ENCODE data around the gene CDKN1C. TPM values are rescaled to one million over a fixed set of nuclear protein-coding genes. Genes with fewer than 3 reads are reported as not detected.

The CDKN1C gene
- total RNA-seq, 1 experiment from 2014 or later, result 2.9 TPM

DNA sequence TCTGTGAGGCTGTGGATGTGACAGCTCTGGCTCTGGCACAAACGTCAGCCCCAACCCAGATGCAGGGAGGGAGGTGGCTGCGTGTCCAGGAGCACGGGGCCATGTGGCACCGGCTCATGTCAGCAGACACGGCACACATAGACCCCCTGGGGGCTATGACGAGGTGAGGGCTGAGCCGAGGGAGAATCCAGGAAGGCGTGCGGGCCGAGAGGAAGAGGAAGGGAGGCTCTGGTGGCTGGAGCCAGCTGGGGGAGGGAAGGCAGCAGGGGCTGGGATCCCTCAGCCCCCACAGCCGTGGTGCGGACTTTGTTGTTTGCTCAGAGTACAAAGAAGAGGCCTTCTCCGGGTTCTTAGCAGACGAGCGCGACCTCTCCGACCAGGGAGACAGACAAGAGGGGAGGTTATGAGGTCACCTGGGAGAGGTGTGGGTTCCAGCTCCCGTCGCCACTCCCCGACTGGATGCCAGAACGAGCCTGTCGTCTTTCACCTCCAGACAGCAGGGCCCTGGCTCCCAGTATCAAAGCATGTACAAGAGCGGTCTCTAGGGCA is 46.1 kb downstream of the CDKN1C start:
- Histone ChIP-seq H3K36me3 (ENCODE audit: insufficient read depth, low read length, poor library complexity, severe bottlenecking) (no peaks in the 10 kb centered on the region), H3K4me3 (ENCODE audit: low read depth, low read length, poor library complexity, severe bottlenecking) (no peak overlapping the region), H3K27me3 (replicated peaks; ENCODE audit: insufficient read depth, low read depth, low read length, poor library complexity) (no peaks in the 10 kb centered on the region), H3K4me1 (ENCODE audit: insufficient read depth, low read length, poor library complexity, severe bottlenecking) (no peaks in the 10 kb centered on the region), H3K9me3 (ENCODE audit: low read depth, low read length, poor library complexity, severe bottlenecking) (no peaks in the 10 kb centered on the region), H3K27ac (ENCODE audit: low read depth, low read length, poor library complexity, severe bottlenecking) (no peak overlapping the region)
- no peak for TF ChIP-seq CTCF (conservative IDR thresholded peaks at IDR 0.05; ENCODE audit: low read depth, low read length)
- TF ChIP-seq EZH2 (IDR thresholded peaks at IDR 0.05; ENCODE audit: borderline replicate concordance, low read depth, low read length, poor library complexity, severe bottlenecking), result no peak
- no peak for DNase-seq (ENCODE audit: low spot score)
- ChIA-PET CTCF (no interaction called here), POLR2A (ENCODE audit: low non-redundant PET) (no interaction called here)
- intact Hi-C loops (cut with micrococcal nuclease; ENCODE audit: unreplicated experiment), result no loop called here
- no TSS peak for BruUV-seq (replicated peaks)

DNA sequence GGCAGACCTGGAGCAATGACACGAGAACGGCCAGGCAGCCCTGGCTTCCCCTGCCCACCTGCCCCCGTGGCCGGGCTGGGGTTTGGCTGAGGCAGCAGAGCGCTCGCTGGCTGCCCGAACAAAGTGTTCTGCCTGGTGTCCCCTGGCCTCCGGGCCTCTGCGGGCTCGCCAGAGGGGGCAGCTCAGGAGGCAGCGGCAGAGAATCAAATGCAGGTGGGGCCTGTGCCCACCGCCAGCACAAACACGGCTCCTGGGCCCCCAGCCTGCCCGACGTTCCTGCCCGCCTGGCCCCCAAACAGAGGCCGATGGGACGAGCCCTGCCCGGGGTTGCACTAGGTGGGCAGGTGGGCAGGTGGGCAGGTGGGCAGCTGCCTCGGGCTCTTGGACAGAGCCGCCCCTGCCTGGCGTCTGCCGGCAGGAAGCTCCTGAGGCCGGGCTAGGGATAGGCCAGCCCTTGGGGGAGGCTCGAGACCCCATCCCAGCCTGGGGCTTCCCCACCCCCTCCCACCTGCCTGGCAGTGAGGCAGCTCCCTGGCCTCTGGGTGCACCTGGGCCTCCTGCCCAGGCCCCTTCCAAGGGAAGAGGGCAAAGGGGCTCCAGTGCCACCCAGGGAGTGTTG is 46.8 kb downstream of the CDKN1C start:
- no peak for DNase-seq (ENCODE audit: low spot score)

DNA sequence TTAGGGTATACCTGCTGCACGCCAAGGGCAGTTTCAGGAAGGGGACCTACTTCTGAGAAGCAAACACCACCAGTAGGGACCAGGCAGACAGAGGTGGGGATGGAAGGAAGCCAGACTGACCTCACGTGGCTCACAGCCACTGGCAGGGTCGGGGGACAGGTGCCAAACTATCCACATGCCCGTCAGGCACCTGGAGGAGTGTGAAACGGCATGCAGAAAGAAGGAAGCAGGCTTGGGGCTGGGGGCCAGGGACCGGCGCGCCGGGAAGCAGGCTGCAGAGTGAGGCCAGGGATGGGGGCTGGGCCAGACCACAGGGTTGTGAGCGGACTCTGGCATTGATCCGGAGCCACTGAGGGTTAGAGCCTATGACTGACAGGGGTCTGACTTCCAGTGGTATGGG is 47.5 kb downstream of the CDKN1C start:
- Histone ChIP-seq H3K27ac (ENCODE audit: low read depth, low read length, poor library complexity, severe bottlenecking) (no peak overlapping the region), H3K4me1 (ENCODE audit: insufficient read depth, low read length, poor library complexity, severe bottlenecking) (no peaks in the 10 kb centered on the region), H3K36me3 (ENCODE audit: insufficient read depth, low read length, poor library complexity, severe bottlenecking) (no peaks in the 10 kb centered on the region), H3K27me3 (replicated peaks; ENCODE audit: insufficient read depth, low read depth, low read length, poor library complexity) (no peaks in the 10 kb centered on the region), H3K4me3 (ENCODE audit: low read depth, low read length, poor library complexity, severe bottlenecking) (no peak overlapping the region), H3K9me3 (ENCODE audit: low read depth, low read length, poor library complexity, severe bottlenecking) (no peaks in the 10 kb centered on the region)
- CTCF ChIA-PET, result no interaction called here
- POLR2A ChIA-PET (ENCODE audit: low non-redundant PET), result no interaction called here
- no peak for TF ChIP-seq CTCF (conservative IDR thresholded peaks at IDR 0.05; ENCODE audit: low read depth, low read length)
- TF ChIP-seq EZH2 (IDR thresholded peaks at IDR 0.05; ENCODE audit: borderline replicate concordance, low read depth, low read length, poor library complexity, severe bottlenecking), result no peak
- intact Hi-C loops (cut with micrococcal nuclease; ENCODE audit: unreplicated experiment), result no loop called here
- no peak for DNase-seq (ENCODE audit: low spot score)
- no TSS peak for BruUV-seq (replicated peaks)

More for the DNA sequence above, 46.8 kb downstream of the CDKN1C start:
- no peaks in the 10 kb centered on the region for H3K36me3 ChIP-seq (ENCODE audit: insufficient read depth, low read length, poor library complexity, severe bottlenecking)
- TF ChIP-seq CTCF (conservative IDR thresholded peaks at IDR 0.05; ENCODE audit: low read depth, low read length), result no peak
- TF ChIP-seq EZH2 (IDR thresholded peaks at IDR 0.05; ENCODE audit: borderline replicate concordance, low read depth, low read length, poor library complexity, severe bottlenecking), result no peak
- no peaks in the 10 kb centered on the region for H3K27me3 ChIP-seq (replicated peaks; ENCODE audit: insufficient read depth, low read depth, low read length, poor library complexity)
- intact Hi-C loops (cut with micrococcal nuclease; ENCODE audit: unreplicated experiment), result no loop called here
- ChIA-PET POLR2A (ENCODE audit: low non-redundant PET) (no interaction called here), CTCF (no interaction called here)
- no peaks in the 10 kb centered on the region for H3K4me1 ChIP-seq (ENCODE audit: insufficient read depth, low read length, poor library complexity, severe bottlenecking)
- no TSS peak for BruUV-seq (replicated peaks)
- no peak overlapping the region for H3K4me3 ChIP-seq (ENCODE audit: low read depth, low read length, poor library complexity, severe bottlenecking)
- H3K9me3 ChIP-seq (ENCODE audit: low read depth, low read length, poor library complexity, severe bottlenecking), result no peaks in the 10 kb centered on the region
- H3K27ac ChIP-seq (ENCODE audit: low read depth, low read length, poor library complexity, severe bottlenecking), result no peak overlapping the region
